Muscle layer of duodenum (tissue), 2 donors: ENCODE measurements around the gene PRKD1.

Experiments used
- H3K27ac ChIP-seq: one replicate; pipeline ENCODE4 v1.7.0; 2013; ENCODE audit warnings: mild to moderate bottlenecking, low read length
- H3K27me3 ChIP-seq: one replicate; pipeline ENCODE4 v1.7.0; 2013; ENCODE audit warnings: low read depth, mild to moderate bottlenecking, control low read depth, low read length
- H3K36me3 ChIP-seq, 2 donors: one replicate each; pipeline ENCODE4 v1.7.0; 2013; ENCODE audit warnings: low read length in 2 of 2, control low read depth in 1 of 2, mild to moderate bottlenecking in 1 of 2; ENCODE audit not compliant: insufficient read depth in 2 of 2, control insufficient read depth in 1 of 2
- H3K4me1 ChIP-seq, 2 donors: one replicate each; pipeline ENCODE4 v1.7.0; 2013; ENCODE audit warnings: low read length in 2 of 2, mild to moderate bottlenecking in 2 of 2, control low read depth in 1 of 2, moderate library complexity in 1 of 2; ENCODE audit not compliant: insufficient read depth in 2 of 2, control insufficient read depth in 1 of 2
- H3K4me3 ChIP-seq, 2 donors: one replicate each; pipeline ENCODE4 v1.7.0; 2013; ENCODE audit warnings: low read length in 2 of 2, low read depth in 1 of 2, mild to moderate bottlenecking in 1 of 2
- H3K9me3 ChIP-seq, 2 donors: one replicate each; pipeline ENCODE4 v1.7.0; 2013; ENCODE audit warnings: low read length in 2 of 2, control low read depth in 1 of 2, mild to moderate bottlenecking in 1 of 2; ENCODE audit not compliant: control insufficient read depth in 1 of 2
- donor health status: healthy.

PRKD1 gene

DNA sequence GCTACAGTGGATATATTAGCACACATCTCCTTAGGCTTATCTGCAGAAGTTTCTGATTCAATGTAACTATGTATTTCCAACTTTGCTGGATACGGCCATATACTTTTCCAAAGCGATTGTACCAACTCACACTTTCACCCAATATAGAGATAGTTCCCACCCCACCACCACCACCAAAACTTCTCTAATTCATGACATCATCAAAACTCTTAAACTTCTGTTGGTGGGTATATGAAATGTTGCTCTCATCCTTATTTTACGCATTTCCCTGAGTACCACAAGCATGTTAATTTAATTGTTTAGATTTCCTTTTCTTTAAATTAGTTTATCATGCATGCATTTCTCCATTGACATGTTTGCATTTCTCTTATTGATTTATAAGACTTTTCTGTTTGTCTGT lies 95.6 kb downstream of the PRKD1 start:
- H3K9me3 ChIP-seq, result no peaks in the 10 kb centered on the region
- H3K4me3 ChIP-seq, result no peak overlapping the region
- no peaks in the 10 kb centered on the region for H3K27me3 ChIP-seq
- no peaks in the 10 kb centered on the region for H3K4me1 ChIP-seq
- no peaks in the 10 kb centered on the region for H3K36me3 ChIP-seq
- no peak overlapping the region for H3K27ac ChIP-seq

- Histone ChIP-seq H3K27ac (no peak overlapping the region), H3K27me3 (no peaks in the 10 kb centered on the region), H3K36me3 (no peaks in the 10 kb centered on the region), H3K9me3 (no peaks in the 10 kb centered on the region), H3K4me3 (no peak overlapping the region), H3K4me1 (no peaks in the 10 kb centered on the region)
Observed at GRCh38 chr14:29829851-29830250, 97.8 kb downstream of the PRKD1 start.

DNA sequence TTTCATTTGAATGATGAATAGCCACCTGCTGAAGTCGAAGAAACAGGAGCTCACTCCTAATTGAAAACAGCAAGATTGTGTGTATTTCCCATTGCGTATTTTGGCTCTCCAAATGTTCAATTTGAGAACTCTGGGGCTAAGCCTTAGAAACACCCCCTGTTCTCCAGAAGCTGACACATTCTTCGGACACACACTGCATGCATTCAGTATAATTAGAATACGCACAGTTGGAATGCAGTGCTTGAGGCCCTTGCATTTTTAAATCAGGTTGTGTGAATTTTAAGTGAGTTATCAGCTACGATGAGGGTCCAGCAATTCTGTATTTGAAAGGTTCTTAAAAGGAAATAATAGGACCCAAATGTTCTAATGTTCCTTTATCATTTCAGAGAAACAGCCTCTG lies 103.8 kb downstream of the PRKD1 start:
- Histone ChIP-seq H3K4me1 (peaks cover 0 to 18% of the 10 kb centered on the region in 2 donors), H3K4me3 (no peak overlapping the region), H3K27ac (no peak overlapping the region), H3K27me3 (no peaks in the 10 kb centered on the region), H3K9me3 (no peaks in the 10 kb centered on the region), H3K36me3 (no peaks in the 10 kb centered on the region)

- Histone ChIP-seq H3K4me1 (peaks cover 0 to 18% of the 10 kb centered on the region in 2 donors), H3K27ac (no peak overlapping the region)
Observed at GRCh38 chr14:29822430-29822709, 105.3 kb downstream of the PRKD1 start.

GRCh38 chr14:29821661-29822429 lies 105.8 kb downstream of the PRKD1 start:
- Histone ChIP-seq H3K27me3 (no peaks in the 10 kb centered on the region), H3K4me3 (no peak overlapping the region), H3K27ac (no peak overlapping the region), H3K9me3 (no peaks in the 10 kb centered on the region), H3K4me1 (peaks cover 0 to 18% of the 10 kb centered on the region in 2 donors), H3K36me3 (no peaks in the 10 kb centered on the region)

More at GRCh38 chr14:29822430-29822709, 105.3 kb downstream of the PRKD1 start:
- Histone ChIP-seq H3K4me3 (no peak overlapping the region), H3K36me3 (no peaks in the 10 kb centered on the region), H3K9me3 (no peaks in the 10 kb centered on the region), H3K27me3 (no peaks in the 10 kb centered on the region)

DNA sequence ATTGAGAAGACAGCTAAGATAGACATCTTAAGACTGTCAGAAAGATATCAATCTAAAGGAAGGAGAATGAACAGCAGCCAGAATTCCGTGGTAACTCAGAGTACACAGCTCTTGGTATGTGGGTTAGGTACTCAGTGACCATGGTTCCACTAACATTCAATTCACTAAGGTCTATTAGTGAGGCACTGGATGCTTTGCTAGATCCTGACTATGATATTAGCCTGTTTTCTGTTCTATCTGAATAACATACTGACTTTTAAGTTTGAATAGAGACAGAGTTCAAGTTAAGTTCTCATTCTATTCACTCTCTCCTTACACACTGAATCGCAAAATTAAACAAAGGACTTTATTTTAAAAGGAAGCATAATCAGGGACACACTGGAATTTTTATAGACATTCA lies 106.4 kb downstream of the PRKD1 start:
- Histone ChIP-seq H3K4me1 (peaks cover 0 to 18% of the 10 kb centered on the region in 2 donors), H3K36me3 (no peaks in the 10 kb centered on the region), H3K9me3 (no peaks in the 10 kb centered on the region), H3K27ac (no peak overlapping the region), H3K27me3 (no peaks in the 10 kb centered on the region), H3K4me3 (no peak overlapping the region)

GRCh38 chr14:29820785-29821184 lies 106.9 kb downstream of the PRKD1 start:
- no peaks in the 10 kb centered on the region for H3K27me3 ChIP-seq
- no peaks in the 10 kb centered on the region for H3K9me3 ChIP-seq
- H3K27ac ChIP-seq, result no peak overlapping the region
- no peak overlapping the region for H3K4me3 ChIP-seq
- H3K4me1 ChIP-seq, result peaks cover 0 to 18% of the 10 kb centered on the region in 2 donors
- no peaks in the 10 kb centered on the region for H3K36me3 ChIP-seq

DNA sequence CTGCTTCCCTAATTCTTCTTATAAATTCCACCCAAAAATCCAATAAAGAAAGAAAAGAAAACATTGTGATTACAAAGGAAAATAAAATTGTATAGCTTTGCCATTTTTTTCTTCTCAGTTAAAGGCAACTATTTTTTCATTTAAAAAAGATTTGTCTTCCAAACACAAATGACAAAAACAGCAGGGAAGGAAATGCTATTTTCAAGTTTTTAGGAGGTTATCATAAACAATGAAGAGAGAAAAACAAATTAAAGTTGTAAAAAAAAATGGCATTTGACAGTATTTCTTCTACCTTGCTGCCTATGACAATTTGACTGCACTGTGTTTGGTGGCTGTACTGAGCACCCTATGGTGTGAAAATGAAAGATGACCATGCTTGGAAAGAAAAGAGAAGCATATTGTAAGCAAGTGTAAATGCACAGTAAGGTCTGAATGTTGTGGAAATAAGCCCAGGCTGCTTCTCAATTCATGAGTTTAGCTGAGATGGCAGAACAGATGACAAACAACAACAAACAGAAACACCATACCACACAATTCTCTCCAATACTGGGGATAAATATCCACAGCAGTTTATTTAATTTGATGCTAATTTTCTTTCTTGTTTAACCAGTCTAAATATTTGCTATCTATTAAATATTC lies 109.8 kb downstream of the PRKD1 start:
- no peaks in the 10 kb centered on the region for H3K9me3 ChIP-seq
- no peak overlapping the region for H3K4me3 ChIP-seq
- no peak overlapping the region for H3K27ac ChIP-seq
- H3K36me3 ChIP-seq, result no peaks in the 10 kb centered on the region
- H3K4me1 ChIP-seq, result peaks cover 0 to 22% of the 10 kb centered on the region in 2 donors
- H3K27me3 ChIP-seq, result no peaks in the 10 kb centered on the region

DNA sequence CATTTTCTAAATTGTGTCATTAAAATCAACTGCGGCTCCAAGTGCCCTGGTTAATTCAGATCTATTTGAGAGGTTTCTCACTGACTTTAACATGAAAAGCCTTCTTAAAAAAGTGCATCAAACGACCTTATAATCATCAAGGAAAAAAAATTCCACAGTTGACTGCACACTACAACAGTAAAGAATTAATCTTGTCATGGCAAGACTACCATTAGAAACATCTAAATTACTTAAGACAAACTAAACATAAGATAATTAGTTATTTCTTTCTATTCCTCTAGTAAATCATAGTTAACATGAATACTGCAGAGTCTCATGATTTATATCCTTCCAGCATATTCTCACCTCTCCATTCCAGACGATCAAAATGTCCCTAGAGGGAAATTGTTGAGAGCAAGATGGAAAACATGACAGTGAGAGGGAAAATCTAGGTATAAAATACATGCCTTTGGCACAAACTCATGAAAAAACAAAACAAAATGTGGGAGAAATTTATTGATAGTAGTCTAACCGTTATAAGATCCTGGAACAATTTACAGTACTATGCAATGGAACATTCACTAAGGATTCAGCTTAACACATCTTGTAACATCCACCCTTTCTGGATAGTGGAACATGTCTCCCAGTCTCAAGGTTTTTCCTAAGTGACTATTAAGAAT lies 112.5 kb downstream of the PRKD1 start:
- Histone ChIP-seq H3K4me1 (peaks cover 0 to 15% of the 10 kb centered on the region in 2 donors), H3K27me3 (no peaks in the 10 kb centered on the region), H3K4me3 (no peak overlapping the region), H3K9me3 (no peaks in the 10 kb centered on the region), H3K36me3 (no peaks in the 10 kb centered on the region), H3K27ac (no peak overlapping the region)

- H3K4me3 ChIP-seq, result no peak overlapping the region
- no peaks in the 10 kb centered on the region for H3K36me3 ChIP-seq
- H3K27me3 ChIP-seq, result no peaks in the 10 kb centered on the region
- peaks cover 0 to 16% of the 10 kb centered on the region in 2 donors for H3K4me1 ChIP-seq
- H3K9me3 ChIP-seq, result no peaks in the 10 kb centered on the region
- H3K27ac ChIP-seq, result no peak overlapping the region
Observed at GRCh38 chr14:29814156-29815015, 113.3 kb downstream of the PRKD1 start.

DNA sequence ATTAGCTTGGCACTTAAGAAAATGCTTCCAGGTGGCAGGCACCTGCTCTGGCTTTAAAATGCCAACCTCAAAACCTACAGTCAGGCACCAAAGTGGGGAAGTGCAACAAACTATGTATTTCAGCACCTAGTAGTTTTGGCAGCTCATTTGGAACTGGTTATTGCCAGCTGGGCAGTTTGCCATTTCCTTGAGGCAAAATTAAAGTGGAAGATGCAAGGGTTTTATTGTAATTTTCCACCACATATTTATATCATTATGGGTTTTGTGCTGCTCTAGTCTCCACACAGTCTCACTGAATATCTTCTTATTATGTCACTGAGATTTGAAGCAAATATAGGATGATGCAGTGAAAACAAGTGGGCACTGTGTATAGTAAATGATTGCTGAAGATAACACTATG lies 117.0 kb downstream of the PRKD1 start:
- Histone ChIP-seq H3K27ac (no peak overlapping the region), H3K4me3 (no peak overlapping the region), H3K36me3 (no peaks in the 10 kb centered on the region), H3K27me3 (no peaks in the 10 kb centered on the region), H3K4me1 (peaks cover 0 to 21% of the 10 kb centered on the region in 2 donors), H3K9me3 (no peaks in the 10 kb centered on the region)
